ENCODE measurements around the gene LRRC23.

GRCh38 chr12:6917491-6918231 lies 13.0 kb downstream of the LRRC23 start:
- TF ChIP-seq POLR2AphosphoS5 (IDR thresholded peaks at IDR 0.05; ENCODE audit: low read depth, low read length) = no peak
- TF ChIP-seq POLR2A (IDR thresholded peaks at IDR 0.05; ENCODE audit: low read depth, low read length) = no peak
